Psoas muscle (tissue), 8 donors: ENCODE measurements around the gene PRUNE2. TPM values are rescaled to one million over a fixed set of nuclear protein-coding genes. Genes with fewer than 3 reads are reported as not detected.

Source experiments
- ATAC-seq, 4 donors: fragments of 200-7000 bp; cut with Tn5 transposase; one replicate each; pipeline ENCODE4 v1.9.1; 2020; ENCODE audit warnings: moderate library complexity in 3 of 4, mild to moderate bottlenecking in 2 of 4
- DNase-seq, 2 donors: peaks; one replicate each; pipeline ENCODE4 v3.0.0-alpha.2; 2020
- H3K27ac ChIP-seq: fragments of 200-600 bp; one replicate; pipeline ENCODE4 v1.8.0; 2022
- H3K27me3 ChIP-seq, 3 donors: fragments of 200-600 bp in 1 of 3; one replicate each; pipeline versions ENCODE4 v1.6.1 to v1.8.0; 2013 to 2022; ENCODE audit warnings: low read length in 2 of 3, mild to moderate bottlenecking in 2 of 3, moderate library complexity in 1 of 3; ENCODE audit not compliant: insufficient read depth in 3 of 3
- H3K36me3 ChIP-seq, 2 donors: fragments of 200-600 bp in 1 of 2; one replicate each; pipeline versions ENCODE4 v1.6.1 to v1.8.0; 2013 to 2022; ENCODE audit warnings: low read depth in 1 of 2, mild to moderate bottlenecking in 1 of 2, moderate library complexity in 1 of 2; ENCODE audit not compliant: insufficient read depth in 1 of 2
- H3K4me1 ChIP-seq: fragments of 200-600 bp; one replicate; pipeline ENCODE4 v1.8.0; 2022
- H3K4me3 ChIP-seq: fragments of 200-600 bp; one replicate; pipeline ENCODE4 v1.8.0; 2022; ENCODE audit warnings: mild to moderate bottlenecking
- H3K9me3 ChIP-seq: fragments of 200-600 bp; one replicate; pipeline ENCODE4 v1.8.0; 2022
- WGBS, 3 donors: extraction: QIAGEN DNeasy Blood & Tissue Kit; methylation state at CpG; one replicate each; pipeline versions ENCODE4 v1.1.6 to v1.1.7; 2013; 5-methylcytosine and 5-hydroxymethylcytosine counted together
- intact Hi-C, 2 donors: fragments of 100-400 bp; cut with DNase I; formaldehyde crosslinking; loops; one replicate each; pipeline versions ENCODE4 v1.11.0 to v1.14.2; 2022
- polyA plus RNA-seq, 3 donors: library from polyadenylated mRNA; stranded (reverse); fragments of 200-250 nt; gene quantifications; one replicate each; pipeline ENCODE4 v1.2.3, GENCODE V29; 2013
- total RNA-seq, 4 donors: library from RNA; stranded (reverse); fragmentation: NEBNext Ultra II Directional in 2 of 4; extraction: Animal tissue kit (Norgen Biotek cat#: 25700) in 2 of 4; gene quantifications; one replicate each; pipeline versions ENCODE4 v1.2.1 to v1.2.4, GENCODE V29; 2021 to 2023
- TF ChIP-seq, protein P1 (sequence below): fragments of 200-600 bp; IDR thresholded peaks from one replicate; pipeline ENCODE4 v1.8.0; 2022; ENCODE audit warnings: antibody characterized with exemption
- donor health status: healthy with polysubstance abuse.
- donor health status: DM: no; HTN: no; CAD: no; lungs with moderate emphysema.
- donor health status: Bipolar disorder and iron deficiency.
- donor health status: healthy.
- donor health status: DM: yes; HTN: yes; CAD: no.
- donor health status: DM: no; HTN: no; CAD: no.
- donor health status: DM: no; HTN: no; CAD: no.
- donor health status: DM: yes; HTN: yes; CAD: no.

Gene PRUNE2
- total and polyA plus RNA-seq, 7 donors, result 1.2 to 79.9 (median 3.6) TPM

DNA sequence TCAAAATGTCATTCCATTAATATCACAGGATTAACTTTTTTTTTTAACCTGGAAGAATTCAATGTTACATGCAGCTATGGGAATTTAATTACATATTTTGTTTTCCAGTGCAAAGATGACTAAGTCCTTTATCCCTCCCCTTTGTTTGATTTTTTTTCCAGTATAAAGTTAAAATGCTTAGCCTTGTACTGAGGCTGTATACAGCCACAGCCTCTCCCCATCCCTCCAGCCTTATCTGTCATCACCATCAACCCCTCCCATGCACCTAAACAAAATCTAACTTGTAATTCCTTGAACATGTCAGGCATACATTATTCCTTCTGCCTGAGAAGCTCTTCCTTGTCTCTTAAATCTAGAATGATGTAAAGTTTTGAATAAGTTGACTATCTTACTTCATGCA, 121.0 kb downstream of the PRUNE2 start:
- TF ChIP-seq, protein P1, sequence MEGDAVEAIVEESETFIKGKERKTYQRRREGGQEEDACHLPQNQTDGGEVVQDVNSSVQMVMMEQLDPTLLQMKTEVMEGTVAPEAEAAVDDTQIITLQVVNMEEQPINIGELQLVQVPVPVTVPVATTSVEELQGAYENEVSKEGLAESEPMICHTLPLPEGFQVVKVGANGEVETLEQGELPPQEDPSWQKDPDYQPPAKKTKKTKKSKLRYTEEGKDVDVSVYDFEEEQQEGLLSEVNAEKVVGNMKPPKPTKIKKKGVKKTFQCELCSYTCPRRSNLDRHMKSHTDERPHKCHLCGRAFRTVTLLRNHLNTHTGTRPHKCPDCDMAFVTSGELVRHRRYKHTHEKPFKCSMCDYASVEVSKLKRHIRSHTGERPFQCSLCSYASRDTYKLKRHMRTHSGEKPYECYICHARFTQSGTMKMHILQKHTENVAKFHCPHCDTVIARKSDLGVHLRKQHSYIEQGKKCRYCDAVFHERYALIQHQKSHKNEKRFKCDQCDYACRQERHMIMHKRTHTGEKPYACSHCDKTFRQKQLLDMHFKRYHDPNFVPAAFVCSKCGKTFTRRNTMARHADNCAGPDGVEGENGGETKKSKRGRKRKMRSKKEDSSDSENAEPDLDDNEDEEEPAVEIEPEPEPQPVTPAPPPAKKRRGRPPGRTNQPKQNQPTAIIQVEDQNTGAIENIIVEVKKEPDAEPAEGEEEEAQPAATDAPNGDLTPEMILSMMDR, result no peak
- H3K36me3 ChIP-seq, result no peaks in the 10 kb centered on the region

DNA sequence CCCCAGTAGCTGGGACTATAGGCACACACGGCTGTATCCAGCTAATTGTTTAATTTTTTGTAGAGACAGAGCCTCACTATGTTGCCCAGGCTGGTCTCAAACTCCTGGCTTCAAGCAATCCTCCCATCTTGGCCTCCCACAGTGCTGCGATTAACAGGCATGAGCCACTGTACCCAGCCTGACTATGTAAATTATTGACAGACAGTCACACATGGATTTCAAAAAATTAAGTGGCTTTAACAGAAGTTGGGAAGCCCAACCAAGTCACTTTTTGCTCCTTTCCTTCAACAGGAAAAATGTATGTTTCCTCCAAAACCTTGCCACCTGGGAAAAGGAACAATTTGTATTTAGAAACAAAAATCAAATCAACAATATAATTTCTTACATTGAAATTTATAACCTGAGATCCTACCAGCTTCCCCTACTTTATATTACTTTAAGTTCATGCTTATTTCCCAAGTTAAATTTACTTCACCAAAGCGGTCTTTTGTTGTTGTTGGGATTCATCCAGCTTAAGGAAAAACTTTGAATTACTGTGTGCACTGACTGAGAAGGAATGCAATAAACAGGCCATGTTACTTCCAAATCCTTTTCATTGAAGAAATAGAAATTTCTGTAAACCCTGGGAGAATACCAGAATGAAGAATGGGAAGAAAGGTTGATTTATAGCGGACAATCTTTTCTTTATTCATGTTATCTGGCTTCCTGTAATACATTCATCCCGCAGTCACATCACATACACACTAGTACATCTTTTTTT, 133.0 kb downstream of the PRUNE2 start:
- Histone ChIP-seq H3K36me3 (no peaks in the 10 kb centered on the region), H3K4me3 (no peak overlapping the region), H3K9me3 (no peaks in the 10 kb centered on the region), H3K4me1 (no peaks in the 10 kb centered on the region), H3K27ac (no peak overlapping the region), H3K27me3 (no peaks in the 10 kb centered on the region)
- TF ChIP-seq, protein P1, result no peak
- ATAC-seq (no peak), DNase-seq (no peak)
- WGBS, 3 donors, result 46 to 60% (median 47%) methylated on average over 5 of the region's 5 CpGs
- intact Hi-C loops, result no loop called here

More for the DNA sequence above, 121.0 kb downstream of the PRUNE2 start:
- H3K27me3 ChIP-seq, result peaks cover 0 to 2% (median 0%) of the 10 kb centered on the region in 3 donors
- DNase-seq (no peak), ATAC-seq (no peak)
- no peak overlapping the region for H3K4me3 ChIP-seq
- intact Hi-C loops, result no loop called here
- H3K9me3 ChIP-seq, result no peaks in the 10 kb centered on the region
- no peaks in the 10 kb centered on the region for H3K4me1 ChIP-seq
- no peak overlapping the region for H3K27ac ChIP-seq

DNA sequence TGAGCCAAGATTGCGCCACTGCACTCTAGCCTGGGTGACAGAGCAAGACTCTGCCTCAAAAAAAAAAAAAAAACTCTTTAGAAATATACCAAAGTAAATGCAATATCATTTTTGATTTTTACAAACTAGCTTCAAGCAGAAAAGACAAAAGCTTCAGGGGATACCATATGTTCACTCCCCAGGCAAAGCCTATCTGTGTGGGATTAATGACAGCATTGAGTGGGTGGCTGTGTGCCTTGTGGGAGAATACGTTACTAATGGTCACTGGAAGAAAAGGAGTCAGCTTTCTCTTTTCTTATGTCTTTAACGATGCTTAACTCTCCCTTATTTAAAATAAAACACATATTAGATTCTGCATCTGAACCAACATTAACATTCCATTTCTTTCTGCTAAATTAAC, 139.8 kb downstream of the PRUNE2 start:
- ATAC-seq, result no peak
- TF ChIP-seq, protein P1, result no peak
- 81 to 85% (median 83%) methylated on average over 3 of the region's 3 CpGs for WGBS, 3 donors
- intact Hi-C loops, result no loop called here
- H3K9me3 ChIP-seq, result no peaks in the 10 kb centered on the region
- H3K36me3 ChIP-seq, result no peaks in the 10 kb centered on the region
- H3K27me3 ChIP-seq, result no peaks in the 10 kb centered on the region
- H3K4me3 ChIP-seq, result no peak overlapping the region
- no peak for DNase-seq
- H3K27ac ChIP-seq, result no peak overlapping the region
- no peaks in the 10 kb centered on the region for H3K4me1 ChIP-seq

DNA sequence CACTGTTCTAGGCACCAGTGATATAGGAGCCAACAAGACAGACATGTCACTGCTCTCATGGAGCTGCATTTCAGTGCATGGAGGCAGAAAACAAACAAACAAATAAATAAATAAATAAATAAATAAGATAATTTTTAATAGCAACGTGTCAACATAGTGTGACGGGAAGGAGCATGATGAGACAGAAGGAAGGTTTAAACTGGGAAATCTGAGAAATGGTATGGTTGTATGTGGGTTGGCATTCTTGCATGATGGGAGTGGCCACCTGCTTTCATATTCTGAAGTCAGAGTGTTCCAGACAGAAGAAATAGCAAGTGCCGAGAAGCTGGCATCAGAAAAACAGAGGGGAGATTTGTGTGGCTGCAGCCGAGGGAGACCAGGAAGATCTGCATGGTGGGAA, 141.8 kb downstream of the PRUNE2 start, which contains the start of gene PCA3:
PCA3 (plus strand) TSS at position 301 of the 400 bp plus-strand sequence.
- H3K4me1 ChIP-seq, result no peaks in the 10 kb centered on the region
- intact Hi-C loops, result no loop called here
- ATAC-seq (no peak), DNase-seq (no peak)
- H3K4me3 ChIP-seq, result no peak within 1 kb of the TSS
- TF ChIP-seq, protein P1, result no peak
- no peaks in the 10 kb centered on the region for H3K27me3 ChIP-seq
- 87 to 93% (median 88%) methylated on average over 4 of the region's 4 CpGs for WGBS, 3 donors
- no peaks in the 10 kb centered on the region for H3K9me3 ChIP-seq
- no peak within 1 kb of the TSS for H3K27ac ChIP-seq
- no peaks in the 10 kb centered on the region for H3K36me3 ChIP-seq

DNA sequence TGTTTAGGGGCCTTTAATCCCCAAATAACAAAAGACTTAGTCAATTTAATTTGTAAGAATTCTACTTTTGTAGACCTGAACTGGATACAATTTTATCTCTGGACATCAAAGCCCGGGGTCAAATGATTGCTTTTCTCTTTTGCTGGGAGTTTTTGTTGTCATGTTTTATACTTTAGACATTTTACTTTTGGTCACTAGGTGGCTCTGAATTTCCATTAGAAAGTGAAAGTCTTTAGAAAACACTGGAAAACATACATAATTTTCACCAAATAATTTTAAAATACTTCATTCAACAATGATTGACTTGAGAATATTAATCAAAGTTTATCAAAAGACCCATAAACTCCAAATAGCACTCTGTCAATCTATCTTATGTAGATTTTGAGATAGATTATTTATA, 144.5 kb downstream of the PRUNE2 start:
- 36 to 39% (median 38%) methylated on average over 1 of the region's 1 CpG for WGBS, 3 donors
- DNase-seq, result no peak

More for the DNA sequence above, 144.5 kb downstream of the PRUNE2 start:
- H3K27me3 ChIP-seq, result peaks cover 0 to 2% (median 0%) of the 10 kb centered on the region in 3 donors
- H3K4me3 ChIP-seq, result no peak overlapping the region
- intact Hi-C loops, result no loop called here
- no peaks in the 10 kb centered on the region for H3K4me1 ChIP-seq
- no peak for ATAC-seq
- no peaks in the 10 kb centered on the region for H3K36me3 ChIP-seq
- no peaks in the 10 kb centered on the region for H3K9me3 ChIP-seq
- no peak overlapping the region for H3K27ac ChIP-seq
- TF ChIP-seq, protein P1, result no peak
